GM12873 (cell line): ENCODE results near the gene CLSTN2.

Source experiments
- TF ChIP-seq, protein P1 (sequence below): IDR thresholded peaks from 2 replicates; pipeline ENCODE4 v1.5.1; 2012; ENCODE audit warnings: low read depth, mild to moderate bottlenecking, moderate library complexity, low read length, control low read depth; ENCODE audit not compliant: insufficient read depth; ENCODE audit errors: missing control alignments

CLSTN2 gene

DNA sequence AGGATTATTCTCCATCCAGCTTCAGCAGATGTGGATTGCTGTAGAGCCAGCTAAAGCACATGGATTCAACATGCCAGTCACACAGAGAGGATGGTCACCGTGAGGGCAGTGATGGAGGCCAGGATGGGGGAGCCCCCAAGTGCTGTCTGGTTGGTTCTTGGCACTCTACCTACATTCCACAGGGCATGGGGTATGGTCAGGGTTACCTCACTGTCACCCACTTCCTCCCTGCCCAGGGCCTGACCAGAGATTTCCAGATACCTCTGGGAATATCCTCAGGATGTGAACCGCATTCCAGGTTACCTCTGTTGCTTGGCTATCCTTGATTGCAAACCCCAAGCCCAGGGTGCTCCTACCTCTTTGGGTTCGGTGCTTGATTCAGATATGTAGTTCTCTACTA, 595.6 kb downstream of the CLSTN2 start:
- TF ChIP-seq, protein P1, sequence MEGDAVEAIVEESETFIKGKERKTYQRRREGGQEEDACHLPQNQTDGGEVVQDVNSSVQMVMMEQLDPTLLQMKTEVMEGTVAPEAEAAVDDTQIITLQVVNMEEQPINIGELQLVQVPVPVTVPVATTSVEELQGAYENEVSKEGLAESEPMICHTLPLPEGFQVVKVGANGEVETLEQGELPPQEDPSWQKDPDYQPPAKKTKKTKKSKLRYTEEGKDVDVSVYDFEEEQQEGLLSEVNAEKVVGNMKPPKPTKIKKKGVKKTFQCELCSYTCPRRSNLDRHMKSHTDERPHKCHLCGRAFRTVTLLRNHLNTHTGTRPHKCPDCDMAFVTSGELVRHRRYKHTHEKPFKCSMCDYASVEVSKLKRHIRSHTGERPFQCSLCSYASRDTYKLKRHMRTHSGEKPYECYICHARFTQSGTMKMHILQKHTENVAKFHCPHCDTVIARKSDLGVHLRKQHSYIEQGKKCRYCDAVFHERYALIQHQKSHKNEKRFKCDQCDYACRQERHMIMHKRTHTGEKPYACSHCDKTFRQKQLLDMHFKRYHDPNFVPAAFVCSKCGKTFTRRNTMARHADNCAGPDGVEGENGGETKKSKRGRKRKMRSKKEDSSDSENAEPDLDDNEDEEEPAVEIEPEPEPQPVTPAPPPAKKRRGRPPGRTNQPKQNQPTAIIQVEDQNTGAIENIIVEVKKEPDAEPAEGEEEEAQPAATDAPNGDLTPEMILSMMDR, result no peak

DNA sequence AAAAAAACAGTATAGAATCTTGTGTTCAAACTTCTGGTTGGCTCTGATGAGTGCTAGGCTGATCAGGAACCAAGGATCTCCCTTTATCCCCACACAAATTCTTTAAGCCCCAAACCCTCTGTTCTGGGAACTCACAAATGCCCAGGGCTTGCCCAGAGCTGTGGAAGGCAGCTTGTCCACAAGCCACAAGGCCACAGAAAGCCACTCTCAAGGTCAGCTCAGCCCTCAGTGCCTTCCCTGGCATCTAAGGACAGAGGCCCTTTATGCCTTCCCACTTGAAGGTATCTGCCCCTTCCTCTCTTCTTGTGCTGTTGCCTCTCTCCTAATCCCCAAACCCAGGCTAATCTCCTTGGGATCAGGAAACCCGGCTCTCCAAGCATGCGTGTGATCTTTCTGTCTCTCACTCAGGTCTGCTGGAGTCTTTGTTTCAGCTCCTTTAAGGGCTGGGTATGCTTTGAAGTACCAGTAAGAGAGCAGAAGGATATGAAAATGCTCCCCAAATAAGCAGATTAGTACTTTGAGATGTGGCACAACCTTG, 597.9 kb downstream of the CLSTN2 start:
- TF ChIP-seq, protein P1, result no peak

DNA sequence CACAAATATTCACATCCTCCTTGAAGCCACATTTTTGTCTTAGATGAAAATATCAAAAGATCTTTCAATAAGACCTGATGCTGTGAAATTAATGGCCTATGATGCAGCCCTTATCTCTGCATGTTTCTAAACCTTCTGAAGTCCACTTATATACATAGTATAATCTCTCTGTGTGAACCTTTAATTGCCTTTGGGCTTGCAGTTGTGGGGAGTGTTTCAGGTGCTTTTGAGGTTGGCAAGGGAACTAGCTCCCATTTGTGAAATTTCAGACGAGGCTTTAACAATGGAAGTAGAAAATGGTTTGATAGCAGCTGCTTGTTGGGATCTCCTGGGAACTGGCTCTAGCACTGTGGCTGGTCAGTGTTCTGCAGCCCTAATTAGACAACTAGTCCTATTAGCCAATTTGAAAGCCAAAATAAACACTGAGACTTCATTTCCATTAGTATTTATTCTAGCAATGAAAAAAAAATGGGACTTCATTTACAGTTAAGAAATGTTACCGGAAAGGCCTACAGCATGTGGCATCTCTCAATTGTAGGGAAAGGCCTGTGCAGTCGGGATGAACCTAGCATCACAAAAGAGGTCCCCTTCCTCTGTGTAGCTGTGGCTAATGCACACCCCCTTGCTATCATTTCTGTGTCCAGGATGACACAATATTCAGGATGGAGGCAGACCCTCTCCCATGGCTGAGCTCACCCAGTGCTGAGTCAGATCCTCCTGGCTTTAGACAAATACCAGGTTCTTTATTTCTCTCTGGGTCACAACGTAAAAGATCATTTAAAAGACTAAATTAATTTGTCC, 602.1 kb downstream of the CLSTN2 start:
- TF ChIP-seq, protein P1, result no peak

- TF ChIP-seq, protein P1, result no peak
These were observed 602.7 kb downstream of the CLSTN2 start for GRCh38 chr3:140537727-140538082.

- TF ChIP-seq, protein P1, result no peak
These were observed 605.3 kb downstream of the CLSTN2 start for GRCh38 chr3:140540262-140540661.

DNA sequence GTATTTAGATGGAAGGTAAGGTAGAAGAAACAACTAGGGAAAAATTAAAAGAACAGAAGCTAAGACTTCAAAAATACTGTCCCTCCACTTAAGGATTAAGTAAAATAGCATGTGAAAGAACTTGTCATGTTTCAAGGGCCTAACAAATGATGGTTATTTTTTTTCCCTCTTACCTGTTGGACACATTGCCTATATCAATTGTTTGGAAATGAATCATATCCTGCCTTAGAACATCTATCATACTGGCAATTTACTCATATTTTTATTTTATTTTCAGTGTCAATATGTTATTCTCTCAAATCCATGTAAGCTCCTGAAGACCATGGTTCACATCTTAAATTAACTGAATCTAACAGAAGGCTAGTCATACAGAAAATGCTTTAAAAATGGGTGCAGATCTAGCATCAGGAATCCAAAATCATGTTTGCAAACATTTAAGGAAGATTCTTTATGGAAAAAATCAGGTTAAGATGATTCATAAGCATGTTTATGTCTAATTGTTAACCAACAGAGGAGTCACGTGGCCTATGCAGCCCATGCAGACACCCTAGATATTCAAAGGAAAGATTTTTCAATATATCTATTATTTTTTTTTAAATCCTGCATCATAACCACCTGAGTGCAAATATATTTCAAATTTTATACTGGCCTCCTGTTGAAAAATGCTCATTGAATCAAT, 607.1 kb downstream of the CLSTN2 start:
- TF ChIP-seq, protein P1, result no peak

DNA sequence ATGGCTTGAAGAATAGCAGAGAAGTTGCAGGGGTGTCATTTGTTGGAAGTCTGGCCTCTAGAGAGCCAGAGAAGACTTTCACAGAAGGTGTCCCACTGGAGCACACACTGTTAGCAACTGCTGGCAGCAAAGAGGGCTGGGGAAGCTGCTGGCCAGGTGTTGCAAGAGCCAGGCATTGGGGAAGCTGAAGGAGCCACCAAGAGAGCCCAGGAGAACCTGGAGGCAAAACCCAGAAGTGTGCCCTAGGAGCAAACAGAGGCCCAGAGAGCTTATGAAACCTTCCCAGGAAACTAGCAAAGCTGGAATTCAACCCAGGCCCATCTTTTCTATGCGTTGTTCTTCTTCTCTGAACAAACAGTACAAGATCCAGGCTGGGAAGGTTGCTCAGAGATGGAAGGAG, 610.2 kb downstream of the CLSTN2 start:
- TF ChIP-seq, protein P1, result no peak
